Psoas muscle (tissue), 8 donors: Measurements from ENCODE around the gene UGT3A2. TPM values are rescaled to one million over a fixed set of nuclear protein-coding genes. Genes with fewer than 3 reads are reported as not detected.

ENCODE experiments used
- ATAC-seq, 4 donors: fragments of 200-7000 bp; cut with Tn5 transposase; one replicate each; pipeline ENCODE4 v1.9.1; 2020; ENCODE audit warnings: moderate library complexity in 3 of 4, mild to moderate bottlenecking in 2 of 4
- DNase-seq, 2 donors: peaks; one replicate each; pipeline ENCODE4 v3.0.0-alpha.2; 2020
- H3K27ac ChIP-seq: fragments of 200-600 bp; one replicate; pipeline ENCODE4 v1.8.0; 2022
- H3K27me3 ChIP-seq, 3 donors: fragments of 200-600 bp in 1 of 3; one replicate each; pipeline versions ENCODE4 v1.6.1 to v1.8.0; 2013 to 2022; ENCODE audit warnings: low read length in 2 of 3, mild to moderate bottlenecking in 2 of 3, moderate library complexity in 1 of 3; ENCODE audit not compliant: insufficient read depth in 3 of 3
- H3K36me3 ChIP-seq, 2 donors: fragments of 200-600 bp in 1 of 2; one replicate each; pipeline versions ENCODE4 v1.6.1 to v1.8.0; 2013 to 2022; ENCODE audit warnings: low read depth in 1 of 2, mild to moderate bottlenecking in 1 of 2, moderate library complexity in 1 of 2; ENCODE audit not compliant: insufficient read depth in 1 of 2
- H3K4me1 ChIP-seq: fragments of 200-600 bp; one replicate; pipeline ENCODE4 v1.8.0; 2022
- H3K4me3 ChIP-seq: fragments of 200-600 bp; one replicate; pipeline ENCODE4 v1.8.0; 2022; ENCODE audit warnings: mild to moderate bottlenecking
- H3K9me3 ChIP-seq: fragments of 200-600 bp; one replicate; pipeline ENCODE4 v1.8.0; 2022
- WGBS, 3 donors: extraction: QIAGEN DNeasy Blood & Tissue Kit; methylation state at CpG; one replicate each; pipeline versions ENCODE4 v1.1.6 to v1.1.7; 2013; 5-methylcytosine and 5-hydroxymethylcytosine counted together
- intact Hi-C, 2 donors: fragments of 100-400 bp; cut with DNase I; formaldehyde crosslinking; loops; one replicate each; pipeline versions ENCODE4 v1.11.0 to v1.14.2; 2022
- polyA plus RNA-seq, 3 donors: library from polyadenylated mRNA; stranded (reverse); fragments of 200-250 nt; gene quantifications; one replicate each; pipeline ENCODE4 v1.2.3, GENCODE V29; 2013
- total RNA-seq, 4 donors: library from RNA; stranded (reverse); fragmentation: NEBNext Ultra II Directional in 2 of 4; extraction: Animal tissue kit (Norgen Biotek cat#: 25700) in 2 of 4; gene quantifications; one replicate each; pipeline versions ENCODE4 v1.2.1 to v1.2.4, GENCODE V29; 2021 to 2023
- TF ChIP-seq, protein P1 (sequence below): fragments of 200-600 bp; IDR thresholded peaks from one replicate; pipeline ENCODE4 v1.8.0; 2022; ENCODE audit warnings: antibody characterized with exemption
- donor health status: healthy with polysubstance abuse.
- donor health status: DM: no; HTN: no; CAD: no; lungs with moderate emphysema.
- donor health status: Bipolar disorder and iron deficiency.
- donor health status: healthy.
- donor health status: DM: yes; HTN: yes; CAD: no.
- donor health status: DM: no; HTN: no; CAD: no.
- donor health status: DM: no; HTN: no; CAD: no.
- donor health status: DM: yes; HTN: yes; CAD: no.

Gene UGT3A2
- total and polyA plus RNA-seq, 7 donors: not detected

DNA sequence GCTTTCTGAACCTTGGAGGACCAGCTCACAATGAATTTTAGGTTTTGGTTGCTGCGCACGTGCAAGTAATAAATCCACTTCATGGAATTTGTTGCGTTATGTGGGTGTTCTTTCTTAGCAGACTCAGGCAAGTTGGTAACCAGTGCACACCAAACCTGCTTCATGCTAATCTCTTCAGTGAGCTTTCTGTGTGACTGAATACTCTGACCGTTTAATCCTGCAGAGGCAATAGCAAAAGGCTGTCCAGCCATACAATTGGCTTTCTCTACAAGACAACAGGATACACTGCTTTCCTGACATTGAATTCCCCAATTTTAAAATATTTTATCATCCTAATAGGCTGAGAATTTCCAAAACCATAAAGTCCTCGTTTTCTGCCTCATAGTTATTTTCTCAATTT lies 10.3 kb downstream of the UGT3A2 start:
- no peaks in the 10 kb centered on the region for H3K36me3 ChIP-seq
- WGBS, 3 donors: 57 to 63% (median 57%) methylated on average over 5 of the region's 5 CpGs
- peaks cover 0 to 2% (median 0%) of the 10 kb centered on the region in 3 donors for H3K27me3 ChIP-seq
- ATAC-seq (no peak), DNase-seq (no peak)
- H3K27ac ChIP-seq: no peak overlapping the region
- intact Hi-C loops: no loop called here
- no peak overlapping the region for H3K4me3 ChIP-seq
- no peaks in the 10 kb centered on the region for H3K9me3 ChIP-seq
- TF ChIP-seq, protein P1, sequence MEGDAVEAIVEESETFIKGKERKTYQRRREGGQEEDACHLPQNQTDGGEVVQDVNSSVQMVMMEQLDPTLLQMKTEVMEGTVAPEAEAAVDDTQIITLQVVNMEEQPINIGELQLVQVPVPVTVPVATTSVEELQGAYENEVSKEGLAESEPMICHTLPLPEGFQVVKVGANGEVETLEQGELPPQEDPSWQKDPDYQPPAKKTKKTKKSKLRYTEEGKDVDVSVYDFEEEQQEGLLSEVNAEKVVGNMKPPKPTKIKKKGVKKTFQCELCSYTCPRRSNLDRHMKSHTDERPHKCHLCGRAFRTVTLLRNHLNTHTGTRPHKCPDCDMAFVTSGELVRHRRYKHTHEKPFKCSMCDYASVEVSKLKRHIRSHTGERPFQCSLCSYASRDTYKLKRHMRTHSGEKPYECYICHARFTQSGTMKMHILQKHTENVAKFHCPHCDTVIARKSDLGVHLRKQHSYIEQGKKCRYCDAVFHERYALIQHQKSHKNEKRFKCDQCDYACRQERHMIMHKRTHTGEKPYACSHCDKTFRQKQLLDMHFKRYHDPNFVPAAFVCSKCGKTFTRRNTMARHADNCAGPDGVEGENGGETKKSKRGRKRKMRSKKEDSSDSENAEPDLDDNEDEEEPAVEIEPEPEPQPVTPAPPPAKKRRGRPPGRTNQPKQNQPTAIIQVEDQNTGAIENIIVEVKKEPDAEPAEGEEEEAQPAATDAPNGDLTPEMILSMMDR: no peak
- no peaks in the 10 kb centered on the region for H3K4me1 ChIP-seq

- Histone ChIP-seq H3K4me1 (no peaks in the 10 kb centered on the region), H3K4me3 (no peak overlapping the region), H3K36me3 (no peaks in the 10 kb centered on the region), H3K27me3 (peaks cover 0 to 2% (median 0%) of the 10 kb centered on the region in 3 donors), H3K9me3 (no peaks in the 10 kb centered on the region), H3K27ac (no peak overlapping the region)
- ATAC-seq (no peak), DNase-seq (no peak)
- TF ChIP-seq, protein P1: no peak
- WGBS, 3 donors: 67 to 78% (median 74%) methylated on average over 5 of the region's 5 CpGs
- intact Hi-C loops: no loop called here
Measured at GRCh38 chr5:36055984-36056383, 10.7 kb downstream of the UGT3A2 start.

- no peaks in the 10 kb centered on the region for H3K36me3 ChIP-seq
- H3K27ac ChIP-seq: no peak overlapping the region
- H3K4me1 ChIP-seq: no peaks in the 10 kb centered on the region
- TF ChIP-seq, protein P1: no peak
- ATAC-seq (no peak), DNase-seq (no peak)
- intact Hi-C loops: no loop called here
- WGBS, 3 donors: 58 to 79% (median 62%) methylated on average over 3 of the region's 3 CpGs
- H3K9me3 ChIP-seq: no peaks in the 10 kb centered on the region
- no peak overlapping the region for H3K4me3 ChIP-seq
- H3K27me3 ChIP-seq: peaks cover 0 to 2% (median 0%) of the 10 kb centered on the region in 3 donors
Measured at GRCh38 chr5:36054647-36055046, 12.0 kb downstream of the UGT3A2 start.

- Histone ChIP-seq H3K4me3 (no peak overlapping the region), H3K9me3 (no peaks in the 10 kb centered on the region), H3K36me3 (no peaks in the 10 kb centered on the region), H3K4me1 (no peaks in the 10 kb centered on the region), H3K27ac (no peak overlapping the region), H3K27me3 (peaks cover 0 to 2% (median 0%) of the 10 kb centered on the region in 3 donors)
- ATAC-seq (no peak), DNase-seq (no peak)
- intact Hi-C loops: no loop called here
- TF ChIP-seq, protein P1: no peak
Measured at GRCh38 chr5:36052538-36052937, 14.1 kb downstream of the UGT3A2 start.

DNA sequence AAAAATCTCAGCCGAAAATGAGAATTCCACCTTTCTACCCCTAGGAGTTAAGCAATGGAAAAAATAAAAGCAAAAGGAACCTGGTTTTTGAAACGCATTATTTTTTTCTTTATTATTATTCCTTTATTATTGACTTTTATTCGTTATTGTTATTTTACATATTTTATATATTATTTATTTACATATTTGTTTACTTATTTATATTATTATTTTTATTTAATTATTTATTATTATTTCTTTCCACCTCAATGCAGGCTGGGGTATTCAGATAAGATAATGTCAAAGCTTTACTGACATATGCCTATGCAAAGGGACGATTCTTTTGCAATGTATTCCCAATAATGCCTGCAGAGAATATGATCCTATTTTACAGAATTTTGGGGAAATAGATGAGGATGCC lies 16.7 kb downstream of the UGT3A2 start:
- no peak for ATAC-seq
- Histone ChIP-seq H3K36me3 (no peaks in the 10 kb centered on the region), H3K27me3 (no peaks in the 10 kb centered on the region), H3K9me3 (no peaks in the 10 kb centered on the region), H3K4me3 (no peak overlapping the region), H3K4me1 (no peaks in the 10 kb centered on the region), H3K27ac (no peak overlapping the region)
- no peak for DNase-seq
- WGBS, 3 donors: 80 to 95% (median 81%) methylated on average over 4 of the region's 4 CpGs
- TF ChIP-seq, protein P1: no peak
- intact Hi-C loops: no loop called here
